GM12891 (cell line): ENCODE results near the gene EVI5L.

Source experiments
- PAX5 ChIP-seq: IDR thresholded peaks from 2 replicates; pipeline ENCODE4 v1.6.1; 2011; ENCODE audit warnings: low read length, moderate library complexity, mild to moderate bottlenecking; ENCODE audit not compliant: insufficient read depth, severe bottlenecking
- POLR2A ChIP-seq: IDR thresholded peaks from 2 replicates; pipeline ENCODE4 v1.6.1; 2011; ENCODE audit warnings: low read depth, low read length, control low read depth
- POLR2AphosphoS5 ChIP-seq: IDR thresholded peaks from 2 replicates; pipeline ENCODE4 v1.6.1; 2011; ENCODE audit warnings: low read depth, low read length, control low read depth
- SPI1 ChIP-seq: IDR thresholded peaks from 2 replicates; pipeline ENCODE4 v1.6.1; 2011; ENCODE audit warnings: low read depth, low read length, control low read depth
- TAF1 ChIP-seq: IDR thresholded peaks from 2 replicates; pipeline ENCODE4 v1.6.1; 2011; ENCODE audit warnings: low read depth, low read length, control low read depth

GRCh38 chr19:7832009-7832408 is 2.0 kb downstream of the EVI5L start:
- TF ChIP-seq POLR2AphosphoS5 (no peak), POLR2A (no peak), PAX5 (no peak), TAF1 (no peak), SPI1 (no peak)
